D721Med (cell line): ENCODE data around the gene OSGEP.

Experiments
- DNase-seq: peaks from one replicate; pipeline ENCODE4 v3.0.0; 2011; ENCODE audit warnings: low spot score; ENCODE audit not compliant: insufficient read length
- FAIRE-seq: peaks from 2 replicates; lab custom pipeline; 2011; peaks lifted over from hg19 to GRCh38; lab: Jason Lieb, UNC
- CTCF ChIP-seq: IDR thresholded peaks from 2 replicates; pipeline ENCODE4 v1.5.1; 2012; ENCODE audit warnings: mild to moderate bottlenecking, control low read depth; ENCODE audit not compliant: insufficient read depth; ENCODE audit errors: missing control alignments

Gene OSGEP

GRCh38 chr14:20440465-20440864 is 14.1 kb downstream of the OSGEP start:
- no peak for FAIRE-seq
- no peak for DNase-seq
- no peak for TF ChIP-seq CTCF

GRCh38 chr14:20438664-20439063 is 15.9 kb downstream of the OSGEP start:
- DNase-seq (no peak), FAIRE-seq (no peak)
- no peak for TF ChIP-seq CTCF

GRCh38 chr14:20436363-20436755 is 18.3 kb downstream of the OSGEP start:
- no peak for FAIRE-seq
- no peak for DNase-seq

GRCh38 chr14:20435582-20436362 is 18.8 kb downstream of the OSGEP start, which contains the start of gene KLHL33:
Gene KLHL33, minus strand, starts transcription at chr14:20436166. Its CDS starts 355 bp downstream, at chr14:20435811.
- DNase-seq (no peak), FAIRE-seq (no peak)
- TF ChIP-seq CTCF = no peak

More at GRCh38 chr14:20436363-20436755, 18.3 kb downstream of the OSGEP start:
- TF ChIP-seq CTCF = no peak

- TF ChIP-seq CTCF = no peak
- FAIRE-seq (no peak), DNase-seq (no peak)
Observed at GRCh38 chr14:20434701-20435581, 19.7 kb downstream of the OSGEP start.

GRCh38 chr14:20429801-20430669 is 24.6 kb downstream of the OSGEP start:
- FAIRE-seq (no peak), DNase-seq (no peak)
- no peak for TF ChIP-seq CTCF
